ENCODE measurements around the gene ATP8A2.

ATP8A2 gene

GRCh38 chr13:25739376-25739775 lies 367.6 kb downstream of the ATP8A2 start:
- no peak for TF ChIP-seq CTCF (IDR thresholded peaks at IDR 0.05; ENCODE audit: extremely low read depth, missing control alignments)
- no peak for DNase-seq (ENCODE audit: low spot score)

- TF ChIP-seq CTCF (IDR thresholded peaks at IDR 0.05; ENCODE audit: extremely low read depth, missing control alignments) = no peak
Measured at GRCh38 chr13:25741796-25742195, 370.0 kb downstream of the ATP8A2 start.

DNA sequence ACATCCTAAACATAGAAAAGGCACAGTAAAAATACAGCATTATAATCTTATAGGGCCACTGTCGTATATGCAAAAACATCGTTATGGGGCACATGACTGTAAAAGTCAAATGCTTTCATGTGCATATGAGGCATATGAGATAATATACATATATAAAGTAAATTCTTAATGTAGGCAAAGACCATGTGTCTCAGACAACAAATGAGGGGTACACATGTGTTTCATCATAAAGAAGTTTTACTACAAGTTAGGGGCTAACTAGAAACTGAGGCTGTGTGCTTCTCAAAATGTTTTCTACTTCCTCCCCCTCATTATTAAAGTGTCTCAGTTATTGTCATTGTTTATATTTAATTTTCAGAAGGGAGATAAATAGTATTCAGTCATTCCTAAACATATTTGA lies 370.4 kb downstream of the ATP8A2 start:
- TF ChIP-seq CTCF (IDR thresholded peaks at IDR 0.05; ENCODE audit: extremely low read depth, missing control alignments) = no peak
- DNase-seq (ENCODE audit: low spot score) = no peak

More at GRCh38 chr13:25741796-25742195, 370.0 kb downstream of the ATP8A2 start:
- DNase-seq (ENCODE audit: low spot score) = no peak

- TF ChIP-seq CTCF (IDR thresholded peaks at IDR 0.05; ENCODE audit: extremely low read depth, missing control alignments) = no peak
Measured at GRCh38 chr13:25743421-25743820, 371.6 kb downstream of the ATP8A2 start.

GRCh38 chr13:25744178-25744577 lies 372.4 kb downstream of the ATP8A2 start:
- TF ChIP-seq CTCF (IDR thresholded peaks at IDR 0.05; ENCODE audit: extremely low read depth, missing control alignments) = no peak
- DNase-seq (ENCODE audit: low spot score) = no peak

More at GRCh38 chr13:25743421-25743820, 371.6 kb downstream of the ATP8A2 start:
- DNase-seq (ENCODE audit: low spot score) = no peak

- no peak for DNase-seq (ENCODE audit: low spot score)
- no peak for TF ChIP-seq CTCF (IDR thresholded peaks at IDR 0.05; ENCODE audit: extremely low read depth, missing control alignments)
Measured at GRCh38 chr13:25746131-25746530, 374.4 kb downstream of the ATP8A2 start.

DNA sequence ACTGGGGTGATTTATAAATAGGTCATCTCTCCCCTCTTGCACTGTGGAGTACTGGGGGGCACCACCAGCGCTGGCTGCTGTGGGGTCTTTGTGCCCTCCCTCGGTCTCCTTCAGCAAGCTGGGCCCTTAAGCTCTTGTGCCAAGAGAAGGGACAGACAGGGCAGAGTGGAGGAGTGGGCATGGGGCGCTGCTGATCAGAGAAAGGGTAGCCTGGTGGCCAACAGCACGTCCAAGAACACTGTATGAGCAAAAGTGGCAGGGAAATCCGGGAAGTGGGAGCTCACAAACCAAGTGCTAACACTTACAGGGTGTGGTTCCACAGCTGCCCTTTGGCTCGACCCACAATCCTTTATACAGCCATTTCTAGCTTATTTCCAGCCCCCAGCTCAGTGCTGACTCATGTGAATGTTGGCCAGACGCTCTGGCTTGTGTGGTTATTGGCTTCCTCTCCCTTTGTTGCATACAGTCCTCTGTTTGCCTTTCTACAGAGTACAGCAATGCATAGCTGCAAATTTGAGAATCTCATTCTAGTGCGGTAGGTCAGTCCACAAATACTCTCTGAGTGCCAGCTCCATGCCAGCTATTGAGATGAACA lies 381.3 kb downstream of the ATP8A2 start:
- no peak for TF ChIP-seq CTCF (IDR thresholded peaks at IDR 0.05; ENCODE audit: extremely low read depth, missing control alignments)
- DNase-seq (ENCODE audit: low spot score) = no peak
